Urinary bladder (tissue), 4 donors: ENCODE measurements around the gene ITGB1. TPM values are rescaled to one million over a fixed set of nuclear protein-coding genes. Genes with fewer than 3 reads are reported as not detected.

Source experiments
- DNase-seq: peaks from one replicate; pipeline ENCODE4 v3.0.0-alpha.2; 2015; ENCODE audit errors: extremely low spot score
- H3K27ac ChIP-seq: one replicate; pipeline ENCODE4 v1.5.1; 2013; ENCODE audit warnings: low read depth, mild to moderate bottlenecking, moderate library complexity
- H3K36me3 ChIP-seq: one replicate; pipeline ENCODE4 v1.6.1; 2013; ENCODE audit warnings: mild to moderate bottlenecking, moderate library complexity; ENCODE audit not compliant: insufficient read depth
- H3K4me1 ChIP-seq: one replicate; pipeline ENCODE4 v1.6.1; 2013; ENCODE audit warnings: mild to moderate bottlenecking, moderate library complexity; ENCODE audit not compliant: insufficient read depth
- H3K4me3 ChIP-seq: one replicate; pipeline ENCODE4 v1.5.1; 2013; ENCODE audit warnings: low read depth, low read length
- WGBS: extraction: QIAGEN DNeasy Blood & Tissue Kit; methylation state at CpG from one replicate; pipeline ENCODE4 v1.1.7; 2013; 5-methylcytosine and 5-hydroxymethylcytosine counted together
- polyA plus RNA-seq: library from polyadenylated mRNA; stranded (reverse); fragments of 200-250 nt; gene quantifications from one replicate; pipeline ENCODE4 v1.2.3, GENCODE V29; 2013
- total RNA-seq: library from RNA; depleted of rRNA; stranded (reverse); fragments of >200 nt; gene quantifications from one replicate; pipeline ENCODE4 v1.2.3, GENCODE V29; 2014
- donor health status: healthy with polysubstance abuse.
- donor health status: healthy.

Gene ITGB1
- total and polyA plus RNA-seq, 2 donors: 527 to 1,010 TPM

DNA sequence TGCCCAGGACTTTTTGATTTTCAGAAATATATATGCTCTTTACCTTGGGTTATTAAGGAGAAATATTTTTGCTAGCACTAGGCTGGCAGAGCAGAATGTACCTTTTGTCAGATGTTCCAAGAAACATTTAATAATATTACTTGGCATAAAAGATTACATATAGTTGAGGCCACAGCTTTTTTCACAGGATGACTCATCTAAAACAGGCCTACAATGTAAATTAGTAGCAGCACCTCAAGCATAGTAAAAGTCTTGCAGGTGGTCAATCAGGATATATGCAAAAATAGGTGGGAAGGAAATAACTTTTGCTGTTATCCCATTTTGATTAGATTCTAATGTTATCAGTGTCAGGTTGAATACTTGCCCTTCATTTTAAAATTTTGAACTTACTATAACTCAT lies 14.9 kb upstream of the ITGB1 start:
- no peak for DNase-seq
- Histone ChIP-seq H3K4me1 (no peaks in the 10 kb centered on the region), H3K36me3 (no peaks in the 10 kb centered on the region), H3K27ac (no peak overlapping the region), H3K4me3 (no peak overlapping the region)

GRCh38 chr10:32972460-32972859 lies 14.4 kb upstream of the ITGB1 start:
- H3K36me3 ChIP-seq: no peaks in the 10 kb centered on the region
- WGBS: 74% methylated on average over 4 of the region's 4 CpGs
- H3K4me1 ChIP-seq: no peaks in the 10 kb centered on the region
- no peak for DNase-seq
- H3K27ac ChIP-seq: no peak overlapping the region
- no peak overlapping the region for H3K4me3 ChIP-seq

GRCh38 chr10:32971536-32972091 lies 13.6 kb upstream of the ITGB1 start:
- H3K36me3 ChIP-seq: no peaks in the 10 kb centered on the region
- H3K27ac ChIP-seq: no peak overlapping the region
- no peak overlapping the region for H3K4me3 ChIP-seq
- DNase-seq: no peak
- no peaks in the 10 kb centered on the region for H3K4me1 ChIP-seq
- 53% methylated on average over 6 of the region's 6 CpGs for WGBS

GRCh38 chr10:32970910-32971309 lies 12.9 kb upstream of the ITGB1 start:
- Histone ChIP-seq H3K27ac (no peak overlapping the region), H3K4me3 (no peak overlapping the region), H3K36me3 (no peaks in the 10 kb centered on the region), H3K4me1 (no peaks in the 10 kb centered on the region)
- WGBS: 75% methylated on average over 2 of the region's 2 CpGs
- no peak for DNase-seq

- H3K36me3 ChIP-seq: no peaks in the 10 kb centered on the region
- no peak overlapping the region for H3K4me3 ChIP-seq
- no peak for DNase-seq
- 92% methylated on average over 3 of the region's 3 CpGs for WGBS
- no peak overlapping the region for H3K27ac ChIP-seq
- H3K4me1 ChIP-seq: no peaks in the 10 kb centered on the region
Measured at GRCh38 chr10:32964270-32964669, 6.2 kb upstream of the ITGB1 start.

DNA sequence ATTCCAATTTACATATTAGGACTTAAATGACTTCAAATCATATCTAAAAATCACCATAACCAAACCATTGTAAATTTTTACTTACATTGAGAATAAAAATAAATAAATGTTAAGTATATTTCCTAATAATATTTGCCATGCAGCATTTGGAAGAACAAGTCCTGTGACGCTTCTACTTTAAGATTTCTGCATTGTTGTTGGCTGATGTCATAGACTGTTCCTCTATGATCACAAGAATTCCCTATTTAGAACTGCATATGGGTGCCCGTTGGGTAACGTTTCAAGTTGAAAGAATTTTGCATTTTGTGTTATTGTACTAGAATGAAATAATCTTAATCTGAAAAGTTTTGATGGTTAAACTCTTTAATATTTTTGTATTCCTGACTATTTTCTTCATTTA lies 5.1 kb upstream of the ITGB1 start:
- Histone ChIP-seq H3K4me1 (no peaks in the 10 kb centered on the region), H3K36me3 (no peaks in the 10 kb centered on the region), H3K4me3 (no peak overlapping the region), H3K27ac (no peak overlapping the region)
- no peak for DNase-seq
- 18% methylated on average over 3 of the region's 3 CpGs for WGBS

- H3K4me3 ChIP-seq: no peak overlapping the region
- H3K4me1 ChIP-seq: no peaks in the 10 kb centered on the region
- no peak for DNase-seq
- WGBS: 25% methylated on average over 4 of the region's 4 CpGs
- no peaks in the 10 kb centered on the region for H3K36me3 ChIP-seq
- peak overlapping the region; percentile 23 for H3K27ac ChIP-seq
Measured at GRCh38 chr10:32962521-32962920, 4.5 kb upstream of the ITGB1 start.

DNA sequence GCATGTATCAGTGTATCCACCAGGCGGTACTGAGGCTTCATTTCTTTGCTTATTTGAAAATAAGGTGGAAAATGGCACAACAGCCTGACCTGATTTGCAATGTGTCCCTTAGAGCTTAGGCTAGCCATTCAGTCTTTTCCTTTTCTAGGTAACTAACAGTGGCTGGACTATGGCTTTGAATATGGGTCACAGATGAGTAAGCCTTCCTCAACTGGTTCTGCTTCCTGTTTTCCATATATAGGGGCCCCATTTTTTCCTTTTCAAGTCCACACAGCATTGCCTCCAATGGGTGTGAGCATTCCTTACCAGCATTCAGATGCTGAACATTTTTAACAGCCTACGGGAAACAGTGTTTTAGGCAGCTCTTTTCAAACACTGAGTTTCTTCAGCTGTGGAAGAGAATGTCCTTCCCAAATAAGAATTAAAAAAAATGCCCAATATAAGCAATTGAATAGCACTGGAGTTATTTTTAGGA lies 3.9 kb upstream of the ITGB1 start:
- peak overlapping the region; percentile 23 for H3K27ac ChIP-seq
- DNase-seq: no peak
- 26% methylated on average over 2 of the region's 2 CpGs for WGBS
- H3K4me1 ChIP-seq: no peaks in the 10 kb centered on the region
- H3K4me3 ChIP-seq: no peak overlapping the region
- H3K36me3 ChIP-seq: no peaks in the 10 kb centered on the region

DNA sequence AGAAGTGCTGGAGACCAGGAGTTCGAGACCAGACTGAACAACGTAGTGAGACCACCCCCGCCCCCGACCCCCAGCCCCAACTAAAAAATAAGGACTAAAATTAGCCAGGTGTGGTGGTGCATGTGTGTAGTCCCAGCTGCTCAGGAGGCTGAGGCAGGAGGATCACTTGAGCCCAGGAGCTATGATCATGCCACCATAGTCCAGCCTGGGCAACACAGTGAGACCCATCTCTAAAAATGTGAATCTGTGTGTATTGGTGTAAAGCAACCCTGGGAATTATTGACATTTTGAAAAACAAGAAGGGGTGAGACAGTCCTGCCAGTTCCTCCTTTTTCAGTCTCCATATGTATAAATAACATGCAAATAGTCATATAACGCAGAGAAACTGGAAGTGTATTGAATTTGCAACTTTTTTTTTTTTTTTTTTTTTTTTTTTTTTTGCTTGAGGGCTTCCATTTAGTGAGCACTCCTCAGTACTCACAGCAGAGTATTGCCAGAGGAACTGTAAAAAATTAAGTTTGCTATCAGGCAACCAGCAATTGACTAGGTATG lies 3.4 kb upstream of the ITGB1 start:
- Histone ChIP-seq H3K4me3 (no peak overlapping the region), H3K27ac (peak overlapping the region; percentile 32), H3K36me3 (no peaks in the 10 kb centered on the region), H3K4me1 (no peaks in the 10 kb centered on the region)
- 90% methylated on average over 5 of the region's 5 CpGs for whole genome bisulfite sequencing
- no peak for DNase-seq

- 70% methylated on average over 4 of the region's 4 CpGs for WGBS
- Histone ChIP-seq H3K4me1 (no peaks in the 10 kb centered on the region), H3K27ac (no peak overlapping the region), H3K36me3 (no peaks in the 10 kb centered on the region), H3K4me3 (no peak overlapping the region)
- no peak for DNase-seq
Measured at GRCh38 chr10:32960022-32960421, 2.0 kb upstream of the ITGB1 start.

GRCh38 chr10:32959006-32959920 lies 1.2 kb upstream of the ITGB1 start:
- no peaks in the 10 kb centered on the region for H3K36me3 ChIP-seq
- DNase-seq: no peak
- H3K27ac ChIP-seq: peak overlapping the region; percentile 95
- 22% methylated on average over 10 of the region's 10 CpGs for WGBS
- no peaks in the 10 kb centered on the region for H3K4me1 ChIP-seq
- H3K4me3 ChIP-seq: peak overlapping the region; percentile 83

DNA sequence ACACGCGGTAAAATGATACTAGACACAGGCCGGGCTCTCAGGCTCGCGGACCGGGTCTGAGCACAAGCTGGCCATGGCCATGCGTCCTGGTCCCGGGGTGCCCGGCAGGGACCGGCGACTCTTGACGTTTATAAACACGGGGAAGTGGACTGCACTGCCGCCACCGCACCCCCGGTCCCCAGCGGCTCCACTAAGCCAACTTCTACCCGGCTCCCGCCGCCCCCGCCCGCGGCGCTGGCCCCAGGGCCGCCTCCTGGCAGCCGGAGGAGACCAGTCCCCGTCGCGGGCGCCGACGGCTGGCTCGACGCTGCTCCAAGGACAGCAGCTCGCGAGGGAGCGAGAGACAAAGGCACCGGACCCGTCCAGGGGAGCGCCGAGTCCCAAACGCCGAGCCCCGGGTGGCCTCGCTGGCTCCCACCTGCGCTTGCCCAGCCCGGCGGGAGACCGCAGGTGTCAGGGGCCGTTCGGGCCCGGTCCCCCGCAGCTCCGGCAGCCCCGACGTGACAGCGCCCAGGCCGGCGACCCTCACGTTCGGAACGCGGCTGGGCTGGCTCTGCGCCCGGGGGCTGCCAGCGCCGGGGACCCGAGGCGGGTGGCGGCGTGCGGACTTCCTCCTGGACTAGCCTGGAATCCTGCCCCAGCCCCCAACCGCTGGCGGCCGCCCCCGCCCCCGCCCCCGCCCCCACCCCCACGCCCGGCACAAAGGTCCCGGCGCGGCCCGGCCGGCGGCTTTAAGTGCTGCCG lies 517 bp downstream of the ITGB1 start:
- peak overlapping the region; percentile 91 for H3K27ac ChIP-seq

DNA sequence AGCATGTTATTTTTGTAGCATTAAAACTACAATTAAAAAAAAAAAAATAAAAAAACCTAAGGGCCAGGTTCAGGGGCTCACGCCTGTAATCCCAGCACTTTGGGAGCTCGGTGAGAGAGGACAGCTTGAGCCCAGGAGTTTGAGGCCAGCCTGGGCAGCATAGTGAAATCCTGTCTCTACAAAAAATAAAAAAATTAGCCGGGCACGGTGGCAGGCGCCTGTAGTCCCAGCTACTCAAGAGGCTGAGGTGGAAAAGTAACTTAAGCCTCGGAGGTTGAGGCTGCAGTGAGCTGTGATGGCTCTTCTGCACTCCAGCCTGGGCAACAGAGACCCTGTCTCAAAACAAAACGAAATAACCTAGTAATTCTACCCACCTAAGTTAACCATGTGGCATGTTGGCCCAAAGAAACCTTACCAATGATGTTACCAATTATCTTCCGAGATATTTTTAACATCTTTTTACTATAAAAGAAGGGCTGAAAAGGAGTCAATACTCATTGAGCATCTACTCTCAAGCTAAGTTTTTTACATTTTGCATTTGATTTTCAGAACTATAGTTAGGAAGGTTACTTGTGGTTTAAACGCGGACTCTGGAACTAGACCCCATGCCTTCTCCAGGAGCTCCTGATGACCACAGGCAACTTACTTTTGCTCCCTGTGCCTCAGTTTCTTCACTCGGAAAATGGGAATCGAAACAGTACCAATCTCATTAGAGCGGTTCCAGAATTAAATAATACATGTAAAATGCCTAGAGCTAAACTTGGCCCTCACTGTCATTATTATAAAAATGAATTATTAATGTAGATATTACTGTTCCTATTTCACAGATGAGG lies 1.4 kb downstream of the ITGB1 start:
- DNase-seq: no peak
- H3K27ac ChIP-seq: no peak overlapping the region
- H3K36me3 ChIP-seq: no peaks in the 10 kb centered on the region
- H3K4me1 ChIP-seq: no peaks in the 10 kb centered on the region
- WGBS: 15% methylated on average over 13 of the region's 13 CpGs
- H3K4me3 ChIP-seq: peak overlapping the region; percentile 100

More for the DNA sequence above, 517 bp downstream of the ITGB1 start:
- H3K4me1 ChIP-seq: no peaks in the 10 kb centered on the region
- peak overlapping the region; percentile 100 for H3K4me3 ChIP-seq
- DNase-seq: no peak
- H3K36me3 ChIP-seq: no peaks in the 10 kb centered on the region
- WGBS: under 1% methylated on average over 87 of the region's 87 CpGs
